NK-92 (cell line): ENCODE measurements around the gene GREM1.

Experiments used
- DNase-seq: peaks from one replicate; lab custom pipeline; 2025; ENCODE audit not compliant: unreplicated experiment; lab: John Stamatoyannopoulos, UW

The GREM1 gene

GRCh38 chr15:32730677-32731654, 13.2 kb downstream of the GREM1 start:
- DNase-seq: no peak

- no peak for DNase-seq
Observed at GRCh38 chr15:32732574-32733157, 14.9 kb downstream of the GREM1 start.

- no peak for DNase-seq
Observed at GRCh38 chr15:32733281-32733680, 15.5 kb downstream of the GREM1 start.

GRCh38 chr15:32735989-32736700, 18.3 kb downstream of the GREM1 start:
- DNase-seq: no peak

- no peak for DNase-seq
Observed at GRCh38 chr15:32736701-32737061, 18.9 kb downstream of the GREM1 start.

- no peak for DNase-seq
Observed at GRCh38 chr15:32737304-32737703, 19.5 kb downstream of the GREM1 start.

- no peak for DNase-seq
Observed at GRCh38 chr15:32738666-32739065, 20.9 kb downstream of the GREM1 start.

GRCh38 chr15:32739522-32740063, 21.8 kb downstream of the GREM1 start:
- DNase-seq: no peak

GRCh38 chr15:32743411-32744140, 25.8 kb downstream of the GREM1 start:
- DNase-seq: no peak

- no peak for DNase-seq
Observed at GRCh38 chr15:32746116-32746857, 28.5 kb downstream of the GREM1 start.

- DNase-seq: no peak
Observed at GRCh38 chr15:32747921-32748342, 30.1 kb downstream of the GREM1 start.

- no peak for DNase-seq
Observed at GRCh38 chr15:32750979-32751378, 33.2 kb downstream of the GREM1 start.

GRCh38 chr15:32757426-32757825, 39.6 kb downstream of the GREM1 start:
- DNase-seq: no peak

GRCh38 chr15:32763295-32763694, 45.5 kb downstream of the GREM1 start:
- no peak for DNase-seq

- no peak for DNase-seq
Observed at GRCh38 chr15:32765236-32765635, 47.4 kb downstream of the GREM1 start.

GRCh38 chr15:32766101-32766500, 48.3 kb downstream of the GREM1 start:
- no peak for DNase-seq

- no peak for DNase-seq
Observed at GRCh38 chr15:32767236-32767635, 49.4 kb downstream of the GREM1 start.

GRCh38 chr15:32774022-32774421, 56.2 kb downstream of the GREM1 start:
- no peak for DNase-seq

GRCh38 chr15:32775103-32775502, 57.3 kb downstream of the GREM1 start:
- no peak for DNase-seq
